Right atrium auricular region (tissue), 2 donors: ENCODE data around the gene ZNF512. TPM values are rescaled to one million over a fixed set of nuclear protein-coding genes. Genes with fewer than 3 reads are reported as not detected.
"Not testable (repeated sequence)": the region's sequence is repeated elsewhere in the genome, so short reads cannot be mapped to it uniquely, and the experiment has no call there.

ENCODE experiments used
- DNase-seq: peaks from one replicate; pipeline ENCODE4 v3.0.0-alpha.2; 2019; ENCODE audit warnings: low spot score
- H3K27ac ChIP-seq, 2 donors: fragments of 200-600 bp; sonication (generic); 1 replicate in 1 of 2; 2 replicates in 1 of 2; pipeline ENCODE4 v1.5.1; 2016 to 2019
- H3K27me3 ChIP-seq, 2 donors: fragments of 200-600 bp; sonication (generic); one replicate each; pipeline versions ENCODE4 v1.5.1 to v1.6.0; 2017 to 2019
- H3K36me3 ChIP-seq: fragments of 200-600 bp; sonication (generic); one replicate; pipeline ENCODE4 v1.5.1; 2016
- H3K4me1 ChIP-seq, 2 donors: fragments of 200-600 bp; sonication (generic); one replicate each; pipeline versions ENCODE4 v1.5.1 to v1.6.0; 2017 to 2019
- H3K4me3 ChIP-seq, 2 donors: fragments of 200-600 bp; sonication (generic); 1 replicate in 1 of 2; 2 replicates in 1 of 2; pipeline ENCODE4 v1.5.1; 2017 to 2019; ENCODE audit warnings: mild to moderate bottlenecking in 1 of 2, moderate library complexity in 1 of 2
- H3K9me3 ChIP-seq, 2 donors: fragments of 200-600 bp; sonication (generic); one replicate each; pipeline ENCODE4 v1.5.1; 2019
- total RNA-seq, 2 donors: library from RNA; depleted of rRNA; stranded (reverse); fragments of >200 nt; gene quantifications; one replicate each; pipeline ENCODE4 v1.1.0, GENCODE V29; 2016
- TF ChIP-seq, protein P1 (sequence below), 2 donors: fragments of 200-600 bp; sonication (generic); IDR thresholded peaks; one replicate each; pipeline ENCODE4 v1.5.1; 2019; ENCODE audit warnings: antibody characterized with exemption in 2 of 2

ZNF512 gene
- total RNA-seq, 2 donors from 2014 or later = 12.0 to 21.3 TPM

DNA sequence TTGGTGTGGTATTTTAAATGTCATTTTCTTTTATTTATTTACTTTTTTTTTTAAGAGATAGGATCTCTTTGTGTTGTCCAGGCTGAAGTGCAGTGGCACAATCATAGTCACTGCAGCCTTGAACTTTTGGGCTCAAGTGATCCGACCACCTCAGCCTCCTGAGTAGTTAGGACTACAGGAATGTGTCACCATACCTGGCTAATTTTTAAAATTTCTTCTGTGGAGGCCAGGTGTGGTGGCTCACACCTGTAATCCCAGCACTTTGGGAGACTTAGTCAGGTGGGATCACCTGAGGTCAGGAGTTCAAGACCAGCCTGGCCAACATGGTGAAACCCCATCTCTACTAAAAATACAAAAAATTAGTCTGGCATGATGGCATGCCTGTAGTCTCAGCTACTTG is 33.5 kb upstream of the ZNF512 start:
- no peaks in the 10 kb centered on the region for H3K27me3 ChIP-seq
- TF ChIP-seq, protein P1, sequence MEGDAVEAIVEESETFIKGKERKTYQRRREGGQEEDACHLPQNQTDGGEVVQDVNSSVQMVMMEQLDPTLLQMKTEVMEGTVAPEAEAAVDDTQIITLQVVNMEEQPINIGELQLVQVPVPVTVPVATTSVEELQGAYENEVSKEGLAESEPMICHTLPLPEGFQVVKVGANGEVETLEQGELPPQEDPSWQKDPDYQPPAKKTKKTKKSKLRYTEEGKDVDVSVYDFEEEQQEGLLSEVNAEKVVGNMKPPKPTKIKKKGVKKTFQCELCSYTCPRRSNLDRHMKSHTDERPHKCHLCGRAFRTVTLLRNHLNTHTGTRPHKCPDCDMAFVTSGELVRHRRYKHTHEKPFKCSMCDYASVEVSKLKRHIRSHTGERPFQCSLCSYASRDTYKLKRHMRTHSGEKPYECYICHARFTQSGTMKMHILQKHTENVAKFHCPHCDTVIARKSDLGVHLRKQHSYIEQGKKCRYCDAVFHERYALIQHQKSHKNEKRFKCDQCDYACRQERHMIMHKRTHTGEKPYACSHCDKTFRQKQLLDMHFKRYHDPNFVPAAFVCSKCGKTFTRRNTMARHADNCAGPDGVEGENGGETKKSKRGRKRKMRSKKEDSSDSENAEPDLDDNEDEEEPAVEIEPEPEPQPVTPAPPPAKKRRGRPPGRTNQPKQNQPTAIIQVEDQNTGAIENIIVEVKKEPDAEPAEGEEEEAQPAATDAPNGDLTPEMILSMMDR (IDR thresholded peaks at IDR 0.05) = no peak
- no peak overlapping the region for H3K27ac ChIP-seq
- no peak for DNase-seq
- H3K4me1 ChIP-seq = no peaks in the 10 kb centered on the region
- no peaks in the 10 kb centered on the region for H3K36me3 ChIP-seq
- no peak overlapping the region for H3K4me3 ChIP-seq
- peaks cover 0 to 14% of the 10 kb centered on the region in 2 donors for H3K9me3 ChIP-seq

DNA sequence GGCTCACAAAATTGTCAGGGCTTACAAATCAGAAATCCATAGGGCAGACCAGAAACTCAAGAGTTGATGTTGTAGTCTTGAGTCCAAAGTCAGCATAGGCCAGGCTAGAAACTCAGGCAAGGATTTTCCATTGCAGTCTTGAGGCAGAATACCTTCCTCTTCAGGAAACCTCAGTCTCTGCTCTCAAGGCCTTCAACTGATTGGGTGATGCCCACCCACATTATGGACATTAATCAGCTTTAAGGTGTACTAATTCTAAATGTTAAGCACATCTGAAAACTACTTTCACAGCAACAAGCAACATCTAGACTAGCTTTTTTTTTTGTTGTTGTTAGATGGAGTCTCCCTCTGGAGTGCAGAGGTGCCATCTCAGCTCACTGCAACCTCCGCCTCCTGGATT is 31.3 kb upstream of the ZNF512 start:
- Histone ChIP-seq H3K4me3 (no peak overlapping the region), H3K27ac (no peak overlapping the region), H3K36me3 (no peaks in the 10 kb centered on the region), H3K9me3 (peaks cover 0 to under 1% of the 10 kb centered on the region in 2 donors), H3K27me3 (no peaks in the 10 kb centered on the region), H3K4me1 (no peaks in the 10 kb centered on the region)
- no peak for DNase-seq
- TF ChIP-seq, protein P1 (IDR thresholded peaks at IDR 0.05) = no peak

DNA sequence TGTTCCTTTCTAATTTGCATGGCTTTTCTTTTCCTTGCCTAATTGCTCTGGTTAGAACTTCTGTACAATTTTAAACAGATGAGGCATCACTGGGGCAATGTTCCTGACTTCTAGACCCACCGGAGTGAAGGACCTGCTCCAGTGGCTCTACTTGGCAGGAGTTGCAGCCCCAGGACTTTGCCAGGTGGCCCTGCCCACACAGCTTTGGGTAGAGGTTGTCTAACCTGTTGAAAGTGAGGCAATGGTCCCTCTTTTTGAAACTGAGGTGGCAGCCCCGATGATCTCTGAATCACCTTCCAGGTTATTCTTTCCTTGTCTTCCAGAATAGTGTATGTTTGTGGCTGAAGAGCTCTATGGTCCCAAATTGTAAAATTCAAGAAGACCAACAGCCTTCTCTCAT is 29.9 kb upstream of the ZNF512 start:
- Histone ChIP-seq H3K4me3 (no peak overlapping the region), H3K4me1 (no peaks in the 10 kb centered on the region), H3K27ac (no peak overlapping the region), H3K9me3 (no peaks in the 10 kb centered on the region), H3K36me3 (no peaks in the 10 kb centered on the region), H3K27me3 (no peaks in the 10 kb centered on the region)
- TF ChIP-seq, protein P1 (IDR thresholded peaks at IDR 0.05) = no peak
- no peak for DNase-seq

DNA sequence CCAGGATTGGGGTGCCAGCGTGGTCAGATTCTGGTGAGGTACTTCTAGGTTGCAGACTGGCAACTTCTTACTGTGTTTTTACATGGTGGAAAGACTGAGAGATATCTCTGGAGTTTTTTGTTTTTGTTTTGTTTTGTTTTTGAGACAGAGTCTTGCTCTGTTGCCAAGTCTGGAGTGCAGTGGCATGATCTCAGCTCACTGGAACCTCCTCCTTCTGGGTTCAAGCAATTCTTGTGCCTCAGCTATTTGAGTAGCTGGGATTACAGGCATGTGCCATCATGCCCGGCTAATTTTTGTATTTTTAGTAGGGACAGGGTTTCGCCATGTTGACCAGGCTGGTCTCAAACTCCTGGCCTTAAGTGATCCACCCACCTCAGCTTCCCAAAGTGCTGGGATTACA is 28.4 kb upstream of the ZNF512 start:
- not testable (repeated sequence) for H3K27me3 ChIP-seq, H3K4me3 ChIP-seq, H3K9me3 ChIP-seq, H3K36me3 ChIP-seq, H3K4me1 ChIP-seq, H3K27ac ChIP-seq, DNase-seq

DNA sequence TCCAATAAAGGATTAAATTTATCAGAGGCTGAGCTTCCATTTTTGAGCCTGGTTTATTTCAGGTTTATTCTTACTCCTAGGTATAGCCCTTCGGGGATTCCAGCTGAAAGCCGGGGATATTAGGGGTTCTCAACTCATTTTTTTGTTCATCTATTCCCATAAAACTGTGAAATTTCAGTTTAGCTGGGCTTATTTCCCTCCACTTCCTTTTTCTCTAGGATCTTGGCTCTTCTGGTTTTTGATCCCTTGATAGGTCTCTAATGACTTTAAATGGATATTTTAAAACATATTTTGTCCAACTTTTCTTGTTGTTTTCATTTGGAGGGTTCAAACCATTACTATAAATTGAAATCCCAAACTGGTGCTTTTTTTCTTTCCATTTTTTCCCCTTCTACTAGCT is 23.6 kb upstream of the ZNF512 start:
- H3K36me3 ChIP-seq = no peaks in the 10 kb centered on the region
- H3K27ac ChIP-seq = no peak overlapping the region
- H3K4me3 ChIP-seq = no peak overlapping the region
- H3K9me3 ChIP-seq = no peaks in the 10 kb centered on the region
- TF ChIP-seq, protein P1 (IDR thresholded peaks at IDR 0.05) = no peak
- no peaks in the 10 kb centered on the region for H3K27me3 ChIP-seq
- H3K4me1 ChIP-seq = no peaks in the 10 kb centered on the region
- DNase-seq = no peak

DNA sequence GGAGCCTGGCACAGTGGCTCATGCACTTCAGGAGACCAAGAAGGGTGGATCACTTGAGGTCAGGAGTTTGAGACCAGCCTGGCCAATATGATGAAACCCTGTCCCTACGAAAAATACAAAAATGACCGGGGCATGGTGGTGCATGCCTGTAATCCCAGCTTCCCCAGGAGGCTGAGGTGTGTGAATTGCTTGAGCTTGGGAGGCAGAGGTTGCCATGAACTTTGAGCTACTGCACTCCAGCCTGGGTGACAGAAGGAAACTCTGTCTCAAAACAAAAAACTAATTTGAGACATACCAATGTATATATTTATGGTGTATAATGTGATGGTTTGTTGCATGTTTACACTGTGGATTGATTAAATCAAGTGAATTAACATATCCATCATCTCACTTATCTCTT is 21.8 kb upstream of the ZNF512 start:
- no peaks in the 10 kb centered on the region for H3K4me1 ChIP-seq
- TF ChIP-seq, protein P1 (IDR thresholded peaks at IDR 0.05) = no peak
- H3K27me3 ChIP-seq = no peaks in the 10 kb centered on the region
- no peaks in the 10 kb centered on the region for H3K36me3 ChIP-seq
- no peaks in the 10 kb centered on the region for H3K9me3 ChIP-seq
- no peak for DNase-seq
- no peak overlapping the region for H3K4me3 ChIP-seq
- no peak overlapping the region for H3K27ac ChIP-seq
